Stimulated activated CD8-positive, alpha-beta memory T cell treated with anti-CD3 and anti-CD28 coated beads, Interleukin-7, amount 100 ng/mL, for 24 hours (primary cell): ENCODE data around the gene NLRP6.
"Not testable (repeated sequence)": the region's sequence is repeated elsewhere in the genome, so short reads cannot be mapped to it uniquely, and the experiment has no call there.

Experiments used
- DNase-seq: peaks from one replicate; pipeline ENCODE4 v3.0.0-alpha.2; 2020; ENCODE audit warnings: low read depth

Gene NLRP6

GRCh38 chr11:282171-282570 lies 4.0 kb downstream of the NLRP6 start:
- DNase-seq, result no peak

- DNase-seq, result no peak
Measured at GRCh38 chr11:282630-283360, 4.6 kb downstream of the NLRP6 start.

DNA sequence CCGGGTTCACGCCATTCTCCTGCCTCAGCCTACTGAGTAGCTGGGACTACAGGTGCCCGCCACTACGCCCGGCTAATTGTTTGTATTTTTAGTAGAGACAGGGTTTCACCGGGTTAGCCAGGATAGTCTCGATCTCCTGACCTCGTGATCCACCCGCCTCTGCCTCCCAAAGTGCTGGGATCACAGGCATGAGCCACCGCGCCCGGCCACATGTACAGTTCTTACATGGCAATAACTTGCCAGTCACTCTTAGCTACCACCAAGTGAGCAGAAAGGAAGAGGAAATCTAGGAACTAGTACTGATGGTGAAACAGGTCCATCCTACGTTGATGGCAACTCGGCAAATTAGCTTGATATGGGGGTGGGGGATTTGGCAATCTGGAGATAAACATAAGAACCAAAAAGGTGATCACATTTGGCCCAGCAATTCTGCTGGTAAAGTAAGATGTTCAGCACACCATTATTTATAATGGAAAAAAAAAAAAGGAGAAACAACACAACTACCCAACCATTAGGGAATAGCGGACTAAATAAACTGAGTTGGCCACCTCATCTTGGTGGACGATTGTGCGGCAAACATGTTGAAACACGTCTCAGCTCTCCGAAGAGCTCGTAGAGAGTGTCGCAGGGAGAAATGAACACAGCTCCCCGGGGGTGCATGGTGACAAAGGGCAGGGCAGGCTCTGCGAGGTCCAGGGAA lies 5.3 kb downstream of the NLRP6 start:
- no peak for DNase-seq

GRCh38 chr11:284105-285020 lies 6.2 kb downstream of the NLRP6 start:
- no peak for DNase-seq

- DNase-seq, result no peak
Measured at GRCh38 chr11:285021-285893, 7.0 kb downstream of the NLRP6 start.

GRCh38 chr11:285894-286220 lies 7.7 kb downstream of the NLRP6 start:
- DNase-seq, result no peak

- DNase-seq, result not testable (repeated sequence)
Measured at GRCh38 chr11:286977-287820, 9.0 kb downstream of the NLRP6 start.

DNA sequence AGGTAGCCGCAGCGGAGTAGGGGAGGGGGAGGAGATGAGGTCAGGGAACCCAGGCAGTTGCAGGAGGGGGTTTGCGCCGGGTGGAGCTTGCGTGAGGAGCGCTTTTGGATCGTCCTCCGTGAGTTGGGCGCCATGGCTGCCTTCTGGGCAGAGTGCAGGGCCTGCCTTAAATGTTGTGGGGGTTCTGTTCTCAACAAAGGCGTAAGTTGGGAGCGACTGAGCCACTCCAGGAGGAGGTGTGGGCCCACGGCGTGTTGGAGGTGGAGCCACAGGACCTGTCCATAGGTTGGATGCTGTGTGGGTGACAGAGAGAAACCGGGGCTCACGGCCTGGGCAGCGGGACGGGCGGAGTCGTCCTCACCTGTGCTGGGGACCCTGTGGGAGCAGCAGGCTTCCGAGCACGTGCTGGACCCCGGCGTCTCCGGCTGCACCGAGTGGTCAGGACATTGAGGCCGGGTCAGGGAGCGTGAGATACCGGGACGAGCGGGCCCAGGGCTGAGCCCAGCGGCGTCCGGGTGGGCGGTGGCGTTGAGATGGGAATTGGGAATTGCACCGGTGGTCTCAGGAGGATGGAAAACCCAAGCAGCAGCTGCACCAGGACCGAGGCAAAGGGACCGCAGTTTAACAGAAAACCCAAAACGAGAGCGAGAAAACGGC lies 9.7 kb downstream of the NLRP6 start:
- DNase-seq, result no peak

- no peak for DNase-seq
Measured at GRCh38 chr11:288478-289397, 10.5 kb downstream of the NLRP6 start, which contains the start of gene PGGHG. TSS of gene PGGHG (plus strand) at chr11:289126. CDS start at chr11:289817, 691 bp downstream.

GRCh38 chr11:289398-289711 lies 11.1 kb downstream of the NLRP6 start:
- no peak for DNase-seq

GRCh38 chr11:289712-290620 lies 11.8 kb downstream of the NLRP6 start:
- no peak for DNase-seq

DNA sequence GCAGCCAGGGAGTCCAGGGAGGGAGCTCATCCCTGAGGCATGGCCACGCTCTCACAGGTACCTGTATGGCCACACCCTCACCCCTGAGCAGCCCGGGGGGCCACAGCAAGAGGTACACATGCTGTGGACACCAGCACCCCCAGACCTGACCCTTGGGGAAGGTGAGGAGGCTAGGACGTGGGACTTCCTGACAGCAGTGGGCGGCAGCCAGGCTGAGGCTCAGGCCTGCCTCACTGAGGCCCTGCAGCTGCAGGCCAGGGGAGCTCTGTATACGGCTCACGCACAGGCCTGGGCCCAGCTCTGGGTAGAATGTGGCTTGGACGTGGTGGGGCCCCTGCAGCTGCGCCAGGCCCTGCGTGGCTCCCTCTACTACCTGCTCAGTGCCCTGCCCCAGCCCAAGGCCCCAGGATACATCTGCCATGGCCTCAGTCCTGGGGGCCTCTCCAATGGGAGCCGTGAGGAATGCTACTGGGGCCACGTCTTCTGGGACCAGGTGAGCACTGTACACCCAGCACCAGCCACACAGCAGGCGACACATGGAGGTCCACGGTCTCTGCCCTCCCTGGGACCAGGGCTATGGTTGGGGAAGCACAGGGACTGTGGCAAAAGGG lies 12.5 kb downstream of the NLRP6 start:
- DNase-seq, result no peak

- no peak for DNase-seq
Measured at GRCh38 chr11:291281-292210, 13.3 kb downstream of the NLRP6 start.

- no peak for DNase-seq
Measured at GRCh38 chr11:292211-293121, 14.3 kb downstream of the NLRP6 start.

GRCh38 chr11:293271-293851 lies 15.2 kb downstream of the NLRP6 start:
- DNase-seq, result no peak
